ENCODE data around the gene GRM7.

DNA sequence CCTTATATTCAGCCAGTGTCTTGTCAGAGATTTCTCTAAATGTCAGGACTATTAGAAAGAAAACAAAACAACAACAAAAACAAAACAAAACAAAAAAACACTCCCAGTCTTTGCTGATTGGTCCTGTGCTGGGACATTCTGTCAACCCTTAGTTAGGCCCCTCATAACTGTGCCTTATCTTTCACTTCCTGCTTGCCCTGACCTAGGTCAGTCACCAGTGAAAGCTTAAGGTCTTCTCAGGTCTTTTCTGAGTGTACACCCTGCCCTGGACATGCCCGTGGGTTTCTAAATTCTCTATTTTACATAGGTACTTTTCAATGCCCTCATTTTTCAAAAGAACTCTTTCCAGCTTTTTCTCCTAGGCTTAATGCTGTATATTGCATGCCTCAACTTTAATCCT lies 454.1 kb downstream of the GRM7 start:
- TF ChIP-seq EZH2 (IDR thresholded peaks at IDR 0.05; ENCODE audit: low read length, missing control alignments), result no peak
- TF ChIP-seq, protein P1, sequence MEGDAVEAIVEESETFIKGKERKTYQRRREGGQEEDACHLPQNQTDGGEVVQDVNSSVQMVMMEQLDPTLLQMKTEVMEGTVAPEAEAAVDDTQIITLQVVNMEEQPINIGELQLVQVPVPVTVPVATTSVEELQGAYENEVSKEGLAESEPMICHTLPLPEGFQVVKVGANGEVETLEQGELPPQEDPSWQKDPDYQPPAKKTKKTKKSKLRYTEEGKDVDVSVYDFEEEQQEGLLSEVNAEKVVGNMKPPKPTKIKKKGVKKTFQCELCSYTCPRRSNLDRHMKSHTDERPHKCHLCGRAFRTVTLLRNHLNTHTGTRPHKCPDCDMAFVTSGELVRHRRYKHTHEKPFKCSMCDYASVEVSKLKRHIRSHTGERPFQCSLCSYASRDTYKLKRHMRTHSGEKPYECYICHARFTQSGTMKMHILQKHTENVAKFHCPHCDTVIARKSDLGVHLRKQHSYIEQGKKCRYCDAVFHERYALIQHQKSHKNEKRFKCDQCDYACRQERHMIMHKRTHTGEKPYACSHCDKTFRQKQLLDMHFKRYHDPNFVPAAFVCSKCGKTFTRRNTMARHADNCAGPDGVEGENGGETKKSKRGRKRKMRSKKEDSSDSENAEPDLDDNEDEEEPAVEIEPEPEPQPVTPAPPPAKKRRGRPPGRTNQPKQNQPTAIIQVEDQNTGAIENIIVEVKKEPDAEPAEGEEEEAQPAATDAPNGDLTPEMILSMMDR (conservative IDR thresholded peaks at IDR 0.05 in 1 of 2, IDR thresholded peaks at IDR 0.05 in 1 of 2; ENCODE audit: low read depth in 1 of 2, low read length in 2 of 2), result no peak
